GM12878 (cell line): ENCODE measurements around the gene GBGT1. TPM values are rescaled to one million over a fixed set of nuclear protein-coding genes. Genes with fewer than 3 reads are reported as not detected.

ENCODE experiments used
- BCL11A ChIP-seq: IDR thresholded peaks from 2 replicates; pipeline ENCODE4 v1.6.1; 2011; ENCODE audit warnings: low read depth, low read length
- BMI1 ChIP-seq: fragments of 450-650 bp; IDR thresholded peaks from 2 replicates; pipeline ENCODE4 v1.6.1; 2016; ENCODE audit warnings: mild to moderate bottlenecking, moderate library complexity, borderline replicate concordance
- CREB1 ChIP-seq: IDR thresholded peaks from 2 replicates; pipeline ENCODE4 v1.6.1; 2012; ENCODE audit warnings: low read depth, mild to moderate bottlenecking, inconsistent platforms
- CREM ChIP-seq: IDR thresholded peaks from 2 replicates; pipeline ENCODE4 v1.6.1; 2014; ENCODE audit warnings: antibody characterized with exemption, low read depth
- EP300 ChIP-seq, 2 experiments: fragments of 150-350 bp in 1 of 2; IDR thresholded peaks; 2 replicates each; pipeline ENCODE4 v1.6.1; 2011 to 2012; ENCODE audit warnings: low read depth in 2 of 2, low read length in 2 of 2, borderline replicate concordance in 1 of 2, improper control_type of control experiment in 1 of 2, inconsistent platforms in 1 of 2; ENCODE audit not compliant: control insufficient read depth in 1 of 2
- MEF2B ChIP-seq: fragments of 450-650 bp; IDR thresholded peaks from 2 replicates; pipeline ENCODE4 v1.6.1; 2018; ENCODE audit warnings: mild to moderate bottlenecking, moderate library complexity; ENCODE audit not compliant: partially characterized antibody, poor library complexity, severe bottlenecking
- MTA2 ChIP-seq: fragments of 450-650 bp; IDR thresholded peaks from 2 replicates; pipeline ENCODE4 v1.6.1; 2016; ENCODE audit warnings: low read depth, mild to moderate bottlenecking, moderate library complexity
- NR2C2 ChIP-seq: IDR thresholded peaks from 2 replicates; pipeline ENCODE4 v1.6.1; 2011; ENCODE audit warnings: borderline replicate concordance, low read depth; ENCODE audit not compliant: control insufficient read depth, insufficient read length
- POLR2A ChIP-seq: IDR thresholded peaks from 2 replicates; pipeline ENCODE4 v1.6.1; 2011; ENCODE audit warnings: low read depth, mild to moderate bottlenecking, low read length
- RAD51 ChIP-seq: fragments of 450-650 bp; IDR thresholded peaks from 2 replicates; pipeline ENCODE4 v1.6.1; 2016; ENCODE audit warnings: moderate library complexity, mild to moderate bottlenecking, inconsistent platforms
- SMC3 ChIP-seq: IDR thresholded peaks from 2 replicates; pipeline ENCODE4 v1.6.1; 2011; ENCODE audit warnings: low read length, improper control_type of control experiment, borderline replicate concordance
- STAT3 ChIP-seq: IDR thresholded peaks from 2 replicates; pipeline ENCODE4 v1.6.1; 2011; ENCODE audit warnings: low read depth, low read length, improper control_type of control experiment
- TCF7 ChIP-seq: IDR thresholded peaks from 2 replicates; pipeline ENCODE4 v1.6.1; 2014; ENCODE audit warnings: antibody characterized with exemption, borderline replicate concordance
- YBX1 ChIP-seq: fragments of 450-650 bp; IDR thresholded peaks from 2 replicates; pipeline ENCODE4 v1.6.1; 2016; ENCODE audit warnings: antibody characterized with exemption
- ZNF207 ChIP-seq: fragments of 450-650 bp; IDR thresholded peaks from 2 replicates; pipeline ENCODE4 v1.6.1; 2014; ENCODE audit warnings: antibody characterized with exemption, mild to moderate bottlenecking, borderline replicate concordance
- polyA plus RNA-seq, 11 experiments: library from polyadenylated mRNA; depleted of rRNA in 4 of 11; unstranded in 6 of 11; stranded (reverse) in 5 of 11; fragments of >200 nt; fragmentation: Nextera tagmentation in 4 of 11; fragmentation: Illumina TruSeq in 1 of 11; extraction: Ambion mirVana in 4 of 11; extraction: Trizol in 1 of 11; gene quantifications; 1 replicate in 1 of 11; 2 replicates in 10 of 11; pipeline versions ENCODE4 v1.2.1 to v1.2.3, GENCODE V29; 2011 to 2016; ENCODE audit warnings: inconsistent platforms in 2 of 11, missing spikeins in 2 of 11, low read depth in 1 of 11
- total RNA-seq, 4 experiments: library from RNA; depleted of rRNA in 3 of 4; stranded (reverse); fragments of >200 nt in 3 of 4; fragmentation: Illumina TruSeq in 1 of 4; extraction: Trizol in 1 of 4; gene quantifications; 2 replicates each; pipeline versions ENCODE4 v1.2.1 to v1.2.3, GENCODE V29; 2013 to 2021
- TF ChIP-seq, protein P1 (sequence below): IDR thresholded peaks from 2 replicates; pipeline ENCODE4 v1.6.1; 2011; ENCODE audit warnings: borderline replicate concordance, low read depth, mild to moderate bottlenecking, moderate library complexity, low read length; ENCODE audit not compliant: insufficient read depth, poor library complexity, severe bottlenecking
- TF ChIP-seq, protein P2 (sequence below): fragments of 450-650 bp; IDR thresholded peaks from 2 replicates; pipeline ENCODE4 v1.6.1; 2017; ENCODE audit warnings: mild to moderate bottlenecking, moderate library complexity
- TF ChIP-seq, protein P3 (sequence below): fragments of 450-650 bp; formaldehyde crosslinking; IDR thresholded peaks from 2 replicates; pipeline ENCODE4 v1.4.0; 2020; ENCODE audit warnings: mild to moderate bottlenecking, moderate library complexity
- TF ChIP-seq, protein P4 (sequence below): IDR thresholded peaks from 2 replicates; pipeline ENCODE4 v1.6.1; 2012; ENCODE audit warnings: low read length, inconsistent platforms
- TF ChIP-seq, protein P5 (sequence below): fragments of 450-650 bp; IDR thresholded peaks from 2 replicates; pipeline ENCODE4 v1.6.1; 2016; ENCODE audit warnings: mild to moderate bottlenecking

GBGT1 gene
- total and polyA plus RNA-seq, 10 of the 15 experiments (the other 5 are each of a cell fraction or from before 2014, with no cell fraction given): 0.08 to 1.9 (median 0.49) TPM

DNA sequence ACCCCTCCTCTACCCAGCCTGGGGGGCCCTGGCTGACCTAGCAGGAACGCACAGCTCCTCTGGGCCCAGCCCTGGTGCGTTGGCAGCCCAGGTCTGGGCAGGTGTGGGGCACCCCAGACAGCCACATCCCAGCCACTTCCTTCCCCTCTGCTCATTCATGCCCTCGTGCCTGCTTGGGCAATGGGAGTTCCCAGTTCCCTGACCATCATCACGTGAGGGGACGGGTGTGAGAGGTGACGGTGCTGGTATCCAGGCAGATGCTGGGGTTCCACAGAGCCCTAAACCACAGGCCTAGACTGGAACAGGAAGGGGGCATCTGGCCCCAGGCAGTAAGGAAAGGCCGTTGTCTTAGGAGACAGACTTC is 51.1 kb downstream of the GBGT1 start (continued):
- TF ChIP-seq BCL11A (no peak), MEF2B (no peak), EP300 (IDR thresholded peaks at IDR 0.05; ENCODE audit: borderline replicate concordance in 1 of 2, control insufficient read depth in 1 of 2, low read depth in 2 of 2, low read length in 2 of 2) (0 out of 4 replicates have a peak, but pooled peaks of 1 of the 2 experiments have one; percentile 18), CREB1 (no peak), RAD51 (peak; percentile 81), POLR2A (no peak), MTA2 (no peak), TCF7 (no peak), ZNF207 (no peak), BMI1 (no peak), YBX1 (no peak), CREM (peak; percentile 81; the same call in 1 of the 2 replicates), NR2C2 (no peak), SMC3 (no peak), STAT3 (no peak)
- TF ChIP-seq, protein P1, sequence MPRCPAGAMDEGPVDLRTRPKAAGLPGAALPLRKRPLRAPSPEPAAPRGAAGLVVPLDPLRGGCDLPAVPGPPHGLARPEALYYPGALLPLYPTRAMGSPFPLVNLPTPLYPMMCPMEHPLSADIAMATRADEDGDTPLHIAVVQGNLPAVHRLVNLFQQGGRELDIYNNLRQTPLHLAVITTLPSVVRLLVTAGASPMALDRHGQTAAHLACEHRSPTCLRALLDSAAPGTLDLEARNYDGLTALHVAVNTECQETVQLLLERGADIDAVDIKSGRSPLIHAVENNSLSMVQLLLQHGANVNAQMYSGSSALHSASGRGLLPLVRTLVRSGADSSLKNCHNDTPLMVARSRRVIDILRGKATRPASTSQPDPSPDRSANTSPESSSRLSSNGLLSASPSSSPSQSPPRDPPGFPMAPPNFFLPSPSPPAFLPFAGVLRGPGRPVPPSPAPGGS: no peak
- TF ChIP-seq, protein P2, sequence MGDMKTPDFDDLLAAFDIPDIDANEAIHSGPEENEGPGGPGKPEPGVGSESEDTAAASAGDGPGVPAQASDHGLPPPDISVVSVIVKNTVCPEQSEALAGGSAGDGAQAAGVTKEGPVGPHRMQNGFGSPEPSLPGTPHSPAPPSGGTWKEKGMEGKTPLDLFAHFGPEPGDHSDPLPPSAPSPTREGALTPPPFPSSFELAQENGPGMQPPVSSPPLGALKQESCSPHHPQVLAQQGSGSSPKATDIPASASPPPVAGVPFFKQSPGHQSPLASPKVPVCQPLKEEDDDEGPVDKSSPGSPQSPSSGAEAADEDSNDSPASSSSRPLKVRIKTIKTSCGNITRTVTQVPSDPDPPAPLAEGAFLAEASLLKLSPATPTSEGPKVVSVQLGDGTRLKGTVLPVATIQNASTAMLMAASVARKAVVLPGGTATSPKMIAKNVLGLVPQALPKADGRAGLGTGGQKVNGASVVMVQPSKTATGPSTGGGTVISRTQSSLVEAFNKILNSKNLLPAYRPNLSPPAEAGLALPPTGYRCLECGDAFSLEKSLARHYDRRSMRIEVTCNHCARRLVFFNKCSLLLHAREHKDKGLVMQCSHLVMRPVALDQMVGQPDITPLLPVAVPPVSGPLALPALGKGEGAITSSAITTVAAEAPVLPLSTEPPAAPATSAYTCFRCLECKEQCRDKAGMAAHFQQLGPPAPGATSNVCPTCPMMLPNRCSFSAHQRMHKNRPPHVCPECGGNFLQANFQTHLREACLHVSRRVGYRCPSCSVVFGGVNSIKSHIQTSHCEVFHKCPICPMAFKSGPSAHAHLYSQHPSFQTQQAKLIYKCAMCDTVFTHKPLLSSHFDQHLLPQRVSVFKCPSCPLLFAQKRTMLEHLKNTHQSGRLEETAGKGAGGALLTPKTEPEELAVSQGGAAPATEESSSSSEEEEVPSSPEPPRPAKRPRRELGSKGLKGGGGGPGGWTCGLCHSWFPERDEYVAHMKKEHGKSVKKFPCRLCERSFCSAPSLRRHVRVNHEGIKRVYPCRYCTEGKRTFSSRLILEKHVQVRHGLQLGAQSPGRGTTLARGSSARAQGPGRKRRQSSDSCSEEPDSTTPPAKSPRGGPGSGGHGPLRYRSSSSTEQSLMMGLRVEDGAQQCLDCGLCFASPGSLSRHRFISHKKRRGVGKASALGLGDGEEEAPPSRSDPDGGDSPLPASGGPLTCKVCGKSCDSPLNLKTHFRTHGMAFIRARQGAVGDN: peak; percentile 50; the same call in 1 of the 2 replicates
- TF ChIP-seq, protein P3, sequence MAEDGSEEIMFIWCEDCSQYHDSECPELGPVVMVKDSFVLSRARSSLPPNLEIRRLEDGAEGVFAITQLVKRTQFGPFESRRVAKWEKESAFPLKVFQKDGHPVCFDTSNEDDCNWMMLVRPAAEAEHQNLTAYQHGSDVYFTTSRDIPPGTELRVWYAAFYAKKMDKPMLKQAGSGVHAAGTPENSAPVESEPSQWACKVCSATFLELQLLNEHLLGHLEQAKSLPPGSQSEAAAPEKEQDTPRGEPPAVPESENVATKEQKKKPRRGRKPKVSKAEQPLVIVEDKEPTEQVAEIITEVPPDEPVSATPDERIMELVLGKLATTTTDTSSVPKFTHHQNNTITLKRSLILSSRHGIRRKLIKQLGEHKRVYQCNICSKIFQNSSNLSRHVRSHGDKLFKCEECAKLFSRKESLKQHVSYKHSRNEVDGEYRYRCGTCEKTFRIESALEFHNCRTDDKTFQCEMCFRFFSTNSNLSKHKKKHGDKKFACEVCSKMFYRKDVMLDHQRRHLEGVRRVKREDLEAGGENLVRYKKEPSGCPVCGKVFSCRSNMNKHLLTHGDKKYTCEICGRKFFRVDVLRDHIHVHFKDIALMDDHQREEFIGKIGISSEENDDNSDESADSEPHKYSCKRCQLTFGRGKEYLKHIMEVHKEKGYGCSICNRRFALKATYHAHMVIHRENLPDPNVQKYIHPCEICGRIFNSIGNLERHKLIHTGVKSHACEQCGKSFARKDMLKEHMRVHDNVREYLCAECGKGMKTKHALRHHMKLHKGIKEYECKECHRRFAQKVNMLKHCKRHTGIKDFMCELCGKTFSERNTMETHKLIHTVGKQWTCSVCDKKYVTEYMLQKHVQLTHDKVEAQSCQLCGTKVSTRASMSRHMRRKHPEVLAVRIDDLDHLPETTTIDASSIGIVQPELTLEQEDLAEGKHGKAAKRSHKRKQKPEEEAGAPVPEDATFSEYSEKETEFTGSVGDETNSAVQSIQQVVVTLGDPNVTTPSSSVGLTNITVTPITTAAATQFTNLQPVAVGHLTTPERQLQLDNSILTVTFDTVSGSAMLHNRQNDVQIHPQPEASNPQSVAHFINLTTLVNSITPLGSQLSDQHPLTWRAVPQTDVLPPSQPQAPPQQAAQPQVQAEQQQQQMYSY: no peak
- TF ChIP-seq, protein P4, sequence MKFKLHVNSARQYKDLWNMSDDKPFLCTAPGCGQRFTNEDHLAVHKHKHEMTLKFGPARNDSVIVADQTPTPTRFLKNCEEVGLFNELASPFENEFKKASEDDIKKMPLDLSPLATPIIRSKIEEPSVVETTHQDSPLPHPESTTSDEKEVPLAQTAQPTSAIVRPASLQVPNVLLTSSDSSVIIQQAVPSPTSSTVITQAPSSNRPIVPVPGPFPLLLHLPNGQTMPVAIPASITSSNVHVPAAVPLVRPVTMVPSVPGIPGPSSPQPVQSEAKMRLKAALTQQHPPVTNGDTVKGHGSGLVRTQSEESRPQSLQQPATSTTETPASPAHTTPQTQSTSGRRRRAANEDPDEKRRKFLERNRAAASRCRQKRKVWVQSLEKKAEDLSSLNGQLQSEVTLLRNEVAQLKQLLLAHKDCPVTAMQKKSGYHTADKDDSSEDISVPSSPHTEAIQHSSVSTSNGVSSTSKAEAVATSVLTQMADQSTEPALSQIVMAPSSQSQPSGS: no peak
- TF ChIP-seq, protein P5, sequence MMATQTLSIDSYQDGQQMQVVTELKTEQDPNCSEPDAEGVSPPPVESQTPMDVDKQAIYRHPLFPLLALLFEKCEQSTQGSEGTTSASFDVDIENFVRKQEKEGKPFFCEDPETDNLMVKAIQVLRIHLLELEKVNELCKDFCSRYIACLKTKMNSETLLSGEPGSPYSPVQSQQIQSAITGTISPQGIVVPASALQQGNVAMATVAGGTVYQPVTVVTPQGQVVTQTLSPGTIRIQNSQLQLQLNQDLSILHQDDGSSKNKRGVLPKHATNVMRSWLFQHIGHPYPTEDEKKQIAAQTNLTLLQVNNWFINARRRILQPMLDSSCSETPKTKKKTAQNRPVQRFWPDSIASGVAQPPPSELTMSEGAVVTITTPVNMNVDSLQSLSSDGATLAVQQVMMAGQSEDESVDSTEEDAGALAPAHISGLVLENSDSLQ: no peak
